ENCODE results near the gene TRIP13. TPM values are rescaled to one million over a fixed set of nuclear protein-coding genes. Genes with fewer than 3 reads are reported as not detected.

TRIP13 gene
- total RNA-seq, 1 experiment from 2014 or later = 42.6 TPM

- H3K23me2 ChIP-seq (ENCODE audit: insufficient read length, low read depth, low read length, poor library complexity, severe bottlenecking) = no peaks in the 10 kb centered on the region
- no peaks in the 10 kb centered on the region for H3K79me1 ChIP-seq (ENCODE audit: insufficient read depth, low read depth, low read length, poor library complexity, severe bottlenecking)
- no peak overlapping the region for H4K5ac ChIP-seq (ENCODE audit: insufficient read length, low read depth, low read length)
- H3K14ac ChIP-seq (ENCODE audit: insufficient read depth, low read length) = no peak overlapping the region
- no CpG with 5 or more reads among the region's 16 CpGs for WGBS (ENCODE audit: extremely low coverage, insufficient read length, low lambda C conversion rate)
- no peaks in the 10 kb centered on the region for H3K79me2 ChIP-seq (ENCODE audit: insufficient read depth, low read length)
- H3K4me1 Mint-ChIP-seq = no peaks in the 10 kb centered on the region
- no peak overlapping the region for H3K27ac Mint-ChIP-seq
- peaks cover 11 to 44% (median 19%) of the 10 kb centered on the region in 3 experiments for H3K36me3 Mint-ChIP-seq (ENCODE audit: insufficient read depth in 1 of 3, low read depth in 3 of 3)
- no peaks in the 10 kb centered on the region; the same call in 1 of the 2 replicates for H3K27me3 Mint-ChIP-seq (ENCODE audit: low read depth)
- H2BK120ac ChIP-seq (ENCODE audit: low read depth, low read length, poor library complexity, severe bottlenecking) = no peak overlapping the region
- H2AK5ac ChIP-seq (ENCODE audit: insufficient read length, low read length) = no peak overlapping the region
- no peak overlapping the region for H3K56ac ChIP-seq (ENCODE audit: insufficient read length, low read depth, low read length)
- no peak overlapping the region for H2BK15ac ChIP-seq (ENCODE audit: low read depth, low read length)
- no peak overlapping the region for H4K91ac ChIP-seq (ENCODE audit: insufficient read length, low read depth, low read length)
- H2BK12ac ChIP-seq (ENCODE audit: insufficient read length, low read depth, low read length) = no peak overlapping the region
- no peaks in the 10 kb centered on the region for H3K9me3 ChIP-seq (ENCODE audit: control insufficient read depth, low read depth, low read length)
- H3K4me2 ChIP-seq (ENCODE audit: insufficient read depth, insufficient read length, low read length) = no peak overlapping the region
- no peak overlapping the region for H4K8ac ChIP-seq (replicated peaks; ENCODE audit: insufficient read length, low read depth, low read length)
- H3K23ac ChIP-seq (ENCODE audit: insufficient read length, low read depth, low read length) = no peak overlapping the region
- no peak overlapping the region for H3T11ph ChIP-seq (ENCODE audit: low read length)
- H2BK20ac ChIP-seq (ENCODE audit: low read depth, low read length, poor library complexity, severe bottlenecking) = no peak overlapping the region
- H3K4me3 Mint-ChIP-seq = no peak overlapping the region
- TF ChIP-seq, protein P1, sequence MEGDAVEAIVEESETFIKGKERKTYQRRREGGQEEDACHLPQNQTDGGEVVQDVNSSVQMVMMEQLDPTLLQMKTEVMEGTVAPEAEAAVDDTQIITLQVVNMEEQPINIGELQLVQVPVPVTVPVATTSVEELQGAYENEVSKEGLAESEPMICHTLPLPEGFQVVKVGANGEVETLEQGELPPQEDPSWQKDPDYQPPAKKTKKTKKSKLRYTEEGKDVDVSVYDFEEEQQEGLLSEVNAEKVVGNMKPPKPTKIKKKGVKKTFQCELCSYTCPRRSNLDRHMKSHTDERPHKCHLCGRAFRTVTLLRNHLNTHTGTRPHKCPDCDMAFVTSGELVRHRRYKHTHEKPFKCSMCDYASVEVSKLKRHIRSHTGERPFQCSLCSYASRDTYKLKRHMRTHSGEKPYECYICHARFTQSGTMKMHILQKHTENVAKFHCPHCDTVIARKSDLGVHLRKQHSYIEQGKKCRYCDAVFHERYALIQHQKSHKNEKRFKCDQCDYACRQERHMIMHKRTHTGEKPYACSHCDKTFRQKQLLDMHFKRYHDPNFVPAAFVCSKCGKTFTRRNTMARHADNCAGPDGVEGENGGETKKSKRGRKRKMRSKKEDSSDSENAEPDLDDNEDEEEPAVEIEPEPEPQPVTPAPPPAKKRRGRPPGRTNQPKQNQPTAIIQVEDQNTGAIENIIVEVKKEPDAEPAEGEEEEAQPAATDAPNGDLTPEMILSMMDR (conservative IDR thresholded peaks at IDR 0.05) = no peak
- H3K18ac ChIP-seq (ENCODE audit: insufficient read length, low read depth, low read length) = no peak overlapping the region
- no peak overlapping the region for H3K4ac ChIP-seq (ENCODE audit: low read depth, low read length)
- H3K27ac ChIP-seq (ENCODE audit: insufficient read length, low read depth, low read length) = no peak overlapping the region
- no peaks in the 10 kb centered on the region for H3K9me3 Mint-ChIP-seq
- no peak overlapping the region for H2BK5ac ChIP-seq (ENCODE audit: insufficient read length, low read length)
- no peak for DNase-seq
- H3K4me1 ChIP-seq (ENCODE audit: insufficient read depth, low read length) = no peaks in the 10 kb centered on the region
- H2AFZ ChIP-seq (ENCODE audit: low read length) = no peak overlapping the region
- H4K20me1 ChIP-seq (ENCODE audit: control insufficient read depth, insufficient read depth, insufficient read length) = peaks cover 2% of the 10 kb centered on the region
- no peaks in the 10 kb centered on the region for H3K27me3 ChIP-seq (ENCODE audit: insufficient read depth, low read length)
- H3K9ac ChIP-seq (ENCODE audit: extremely low read depth, insufficient read length, low read length) = no peak overlapping the region
These were observed 32.8 kb upstream of the TRIP13 start for GRCh38 chr5:859798-860296.

Data from H9 (cell line).